Endodermal cell (in vitro differentiated cells): ENCODE results near the gene MYO18B. TPM values are rescaled to one million over a fixed set of nuclear protein-coding genes. Genes with fewer than 3 reads are reported as not detected.

Experiments used
- DNase-seq: peaks from one replicate; pipeline ENCODE4 v3.0.0-alpha.2; 2017
- H3K27ac ChIP-seq: 2 replicates; pipeline ENCODE4 v1.5.1; 2013; ENCODE audit warnings: mild to moderate bottlenecking, low read depth, low read length, moderate library complexity
- H3K27me3 ChIP-seq: 2 replicates; pipeline ENCODE4 v1.6.1; 2013; ENCODE audit warnings: mild to moderate bottlenecking, low read length, moderate library complexity; ENCODE audit not compliant: insufficient read depth, control insufficient read depth, poor library complexity, severe bottlenecking
- H3K36me3 ChIP-seq: 2 replicates; pipeline ENCODE4 v1.7.0; 2013; ENCODE audit warnings: mild to moderate bottlenecking, low read length, moderate library complexity; ENCODE audit not compliant: control insufficient read depth, insufficient read depth
- H3K4me1 ChIP-seq: one replicate; pipeline ENCODE4 v1.7.0; 2013; ENCODE audit warnings: low read length; ENCODE audit not compliant: control insufficient read depth, insufficient read depth
- H3K4me3 ChIP-seq: 2 replicates; pipeline ENCODE4 v1.5.1; 2013; ENCODE audit warnings: mild to moderate bottlenecking, low read length, moderate library complexity
- H3K9ac ChIP-seq: 2 replicates; pipeline ENCODE4 v1.6.1; 2013; ENCODE audit warnings: mild to moderate bottlenecking, low read length, moderate library complexity; ENCODE audit not compliant: poor library complexity, severe bottlenecking; ENCODE audit errors: extremely low read depth
- H3K9me3 ChIP-seq: 2 replicates; pipeline ENCODE4 v1.6.1; 2013; ENCODE audit warnings: mild to moderate bottlenecking, low read length, moderate library complexity; ENCODE audit not compliant: control insufficient read depth
- H3K27ac Mint-ChIP-seq: 2 replicates; pipeline ENCODE4 v1.8.0; 2020; ENCODE audit warnings: mixed read lengths
- H3K27me3 Mint-ChIP-seq: 2 replicates; pipeline ENCODE4 v1.8.0; 2021; ENCODE audit warnings: mild to moderate bottlenecking, mixed read lengths; ENCODE audit not compliant: insufficient read depth
- H3K36me3 Mint-ChIP-seq: 2 replicates; pipeline ENCODE4 v1.8.0; 2020; ENCODE audit warnings: low read depth, mixed read lengths
- H3K4me1 Mint-ChIP-seq: 2 replicates; pipeline ENCODE4 v1.8.0; 2020; ENCODE audit warnings: mixed read lengths
- H3K4me3 Mint-ChIP-seq: 2 replicates; pipeline ENCODE4 v1.8.0; 2020; ENCODE audit warnings: mild to moderate bottlenecking, moderate library complexity, mixed read lengths
- H3K9me3 Mint-ChIP-seq: 2 replicates; pipeline ENCODE4 v1.8.0; 2020; ENCODE audit warnings: mild to moderate bottlenecking, mixed read lengths
- CTCF ChIP-seq: fragments of 200-600 bp; sonication (generic); conservative IDR thresholded peaks from 2 replicates; pipeline ENCODE4 v1.5.0; 2021; ENCODE audit warnings: antibody characterized with exemption, mild to moderate bottlenecking
- WGBS, 2 experiments: methylation state at CpG; one replicate each; pipeline versions ENCODE4 v1.1.5 to v1.1.7; 2013; ENCODE audit warnings: missing lambda C conversion rate in 2 of 2, mixed read lengths in 1 of 2; ENCODE audit not compliant: insufficient coverage in 1 of 2, insufficient read length in 1 of 2; 5-methylcytosine and 5-hydroxymethylcytosine counted together
- total RNA-seq, 2 donors: library from RNA; stranded (reverse); fragmentation: NEBNext Ultra II Directional in 1 of 2; extraction: Animal tissue kit (Norgen Biotek cat#: 25700) in 1 of 2; gene quantifications; 2 replicates in 1 of 2; 3 replicates in 1 of 2; pipeline ENCODE4 v1.2.1, GENCODE V29; 2021

Gene MYO18B
- total RNA-seq, 2 donors from 2014 or later: 0.77 to 0.84 TPM

GRCh38 chr22:25908755-25909154 is 166.8 kb downstream of the MYO18B start:
- H3K27me3 ChIP-seq: no peaks in the 10 kb centered on the region
- Mint-ChIP-seq H3K27me3 (peaks cover 20% of the 10 kb centered on the region), H3K27ac (no peak overlapping the region), H3K36me3 (no peaks in the 10 kb centered on the region), H3K9me3 (peaks cover 7% of the 10 kb centered on the region), H3K4me3 (no peak overlapping the region), H3K4me1 (no peaks in the 10 kb centered on the region)
- no peaks in the 10 kb centered on the region for H3K4me1 ChIP-seq
- H3K9me3 ChIP-seq: peaks cover 12% of the 10 kb centered on the region
- no peak for TF ChIP-seq CTCF
- H3K27ac ChIP-seq: no peak overlapping the region
- H3K4me3 ChIP-seq: no peak overlapping the region
- 90 to 100% methylated on average over 1 to 2 of the region's 2 CpGs for WGBS, 2 experiments
- no peak for DNase-seq
- no peaks in the 10 kb centered on the region for H3K36me3 ChIP-seq
- H3K9ac ChIP-seq: no peak overlapping the region

GRCh38 chr22:25909614-25910387 is 167.8 kb downstream of the MYO18B start:
- H3K27ac ChIP-seq: no peak overlapping the region
- Mint-ChIP-seq H3K4me3 (no peak overlapping the region), H3K27me3 (peaks cover 20% of the 10 kb centered on the region), H3K4me1 (no peaks in the 10 kb centered on the region), H3K27ac (no peak overlapping the region), H3K36me3 (no peaks in the 10 kb centered on the region), H3K9me3 (peaks cover 7% of the 10 kb centered on the region)
- no peak for DNase-seq
- 77 to 85% methylated on average over 2 to 7 of the region's 7 CpGs for WGBS, 2 experiments
- H3K4me3 ChIP-seq: no peak overlapping the region
- TF ChIP-seq CTCF: no peak
- H3K9ac ChIP-seq: no peak overlapping the region
- H3K4me1 ChIP-seq: no peaks in the 10 kb centered on the region
- H3K36me3 ChIP-seq: no peaks in the 10 kb centered on the region
- peaks cover 12% of the 10 kb centered on the region for H3K9me3 ChIP-seq
- H3K27me3 ChIP-seq: no peaks in the 10 kb centered on the region

GRCh38 chr22:25911243-25911972 is 169.4 kb downstream of the MYO18B start:
- Histone ChIP-seq H3K4me3 (no peak overlapping the region), H3K36me3 (no peaks in the 10 kb centered on the region), H3K27ac (no peak overlapping the region), H3K9me3 (peaks cover 10% of the 10 kb centered on the region), H3K4me1 (no peaks in the 10 kb centered on the region), H3K9ac (no peak overlapping the region), H3K27me3 (no peaks in the 10 kb centered on the region)
- no peak overlapping the region for H3K4me3 Mint-ChIP-seq
- peaks cover 20% of the 10 kb centered on the region for H3K27me3 Mint-ChIP-seq
- H3K36me3 Mint-ChIP-seq: no peaks in the 10 kb centered on the region
- peaks cover 4% of the 10 kb centered on the region for H3K9me3 Mint-ChIP-seq
- no peak for DNase-seq
- TF ChIP-seq CTCF: no peak
- H3K27ac Mint-ChIP-seq: no peak overlapping the region
- WGBS, 2 experiments: 90 to 96% methylated on average over 3 to 7 of the region's 7 CpGs
- H3K4me1 Mint-ChIP-seq: no peaks in the 10 kb centered on the region
